ENCODE data around the gene FERMT2.

FERMT2 gene, protein sequence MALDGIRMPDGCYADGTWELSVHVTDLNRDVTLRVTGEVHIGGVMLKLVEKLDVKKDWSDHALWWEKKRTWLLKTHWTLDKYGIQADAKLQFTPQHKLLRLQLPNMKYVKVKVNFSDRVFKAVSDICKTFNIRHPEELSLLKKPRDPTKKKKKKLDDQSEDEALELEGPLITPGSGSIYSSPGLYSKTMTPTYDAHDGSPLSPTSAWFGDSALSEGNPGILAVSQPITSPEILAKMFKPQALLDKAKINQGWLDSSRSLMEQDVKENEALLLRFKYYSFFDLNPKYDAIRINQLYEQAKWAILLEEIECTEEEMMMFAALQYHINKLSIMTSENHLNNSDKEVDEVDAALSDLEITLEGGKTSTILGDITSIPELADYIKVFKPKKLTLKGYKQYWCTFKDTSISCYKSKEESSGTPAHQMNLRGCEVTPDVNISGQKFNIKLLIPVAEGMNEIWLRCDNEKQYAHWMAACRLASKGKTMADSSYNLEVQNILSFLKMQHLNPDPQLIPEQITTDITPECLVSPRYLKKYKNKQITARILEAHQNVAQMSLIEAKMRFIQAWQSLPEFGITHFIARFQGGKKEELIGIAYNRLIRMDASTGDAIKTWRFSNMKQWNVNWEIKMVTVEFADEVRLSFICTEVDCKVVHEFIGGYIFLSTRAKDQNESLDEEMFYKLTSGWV

DNA sequence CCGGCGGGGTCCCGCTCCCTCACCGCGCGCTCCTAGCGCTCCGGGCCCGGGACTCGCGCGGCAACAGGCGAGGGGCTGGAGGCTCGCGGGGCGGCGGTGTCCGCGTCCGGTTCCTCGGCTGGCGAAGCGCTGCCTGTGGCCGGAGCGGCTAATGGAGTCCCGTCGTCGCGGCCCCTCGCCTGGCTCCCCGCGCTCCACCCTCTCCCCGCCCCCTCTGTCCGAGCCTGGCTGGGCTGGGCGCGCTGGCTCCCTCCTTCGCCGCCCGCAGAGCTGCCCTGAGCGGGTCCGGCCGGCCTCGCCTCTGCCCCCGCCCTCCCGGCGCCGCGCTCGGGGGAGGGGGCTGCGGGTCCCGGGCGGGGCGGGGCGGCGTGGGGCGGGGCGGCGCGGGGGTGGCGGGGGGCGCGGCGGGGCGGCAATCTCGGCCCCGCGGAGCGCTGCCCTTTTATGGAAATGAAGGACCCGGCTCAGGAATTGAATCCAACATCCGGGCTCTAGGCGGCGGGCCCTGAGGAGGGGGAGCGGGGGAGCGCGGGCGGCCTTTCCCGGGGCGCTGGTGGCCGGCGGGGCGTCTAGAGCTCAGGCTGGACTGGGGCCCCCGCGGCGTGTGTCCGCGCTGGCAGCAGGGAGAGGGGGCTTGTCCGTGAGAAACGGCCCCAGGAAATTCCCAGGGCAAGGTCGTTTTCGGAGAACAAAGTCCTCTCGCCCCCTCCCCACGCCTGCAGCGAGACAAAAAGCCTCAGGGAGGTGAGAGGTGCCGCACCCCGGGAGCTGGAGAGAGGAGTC is at the start of gene FERMT2:
TSS of gene FERMT2 (minus strand) at position 153 of the 783 bp plus-strand sequence. CDS start 482 bp downstream, outside the sequence.
- no peak for DNase-seq

DNA sequence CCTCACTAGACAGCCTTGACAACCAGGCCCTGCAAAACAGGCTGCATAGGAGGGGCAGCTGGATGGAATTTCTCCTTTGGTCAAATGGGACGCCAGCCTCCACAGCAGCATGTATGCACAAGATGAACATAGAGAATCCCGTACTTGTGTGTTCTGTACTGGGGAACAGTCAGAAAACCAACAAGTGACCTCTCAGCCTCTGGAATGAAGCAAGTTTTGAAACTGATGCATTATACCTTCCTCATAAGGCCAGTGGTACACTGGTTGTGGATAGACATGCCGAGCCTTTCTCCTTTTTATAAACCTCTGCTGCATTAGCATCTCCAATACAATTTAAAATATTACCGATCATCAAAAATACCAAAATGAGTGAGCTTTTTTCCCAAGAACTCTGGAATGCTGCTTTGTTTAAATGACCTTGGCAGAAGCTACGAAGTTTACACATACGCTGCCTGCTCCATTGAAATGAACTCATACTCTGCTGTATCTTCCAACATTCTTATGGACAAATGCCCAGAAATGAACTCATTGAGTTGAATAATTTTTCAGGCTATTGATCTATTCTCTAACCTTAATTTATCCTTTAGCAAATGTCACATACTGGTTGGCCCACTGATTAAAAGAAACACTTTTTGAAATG is 47.6 kb upstream of the FERMT2 start:
- DNase-seq = no peak

DNA sequence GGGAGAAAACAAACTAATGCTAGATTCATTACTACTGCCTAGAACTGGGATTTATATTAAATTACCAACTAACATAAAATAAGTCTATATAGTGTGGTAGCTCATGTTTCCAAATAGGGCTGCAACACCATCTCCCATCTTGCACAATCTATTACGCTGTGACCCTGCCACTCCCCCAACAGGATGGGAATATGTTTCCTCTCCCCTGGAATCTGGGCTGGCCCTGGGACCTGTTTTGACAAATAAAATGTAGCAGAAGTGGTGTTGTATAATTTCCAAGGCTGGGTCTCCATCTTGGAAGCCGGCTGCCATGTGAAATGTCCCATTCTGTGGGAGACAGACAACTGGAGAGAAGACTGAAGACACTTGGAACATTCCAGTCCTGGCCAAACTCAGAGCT is 45.6 kb upstream of the FERMT2 start:
- DNase-seq = no peak

DNA sequence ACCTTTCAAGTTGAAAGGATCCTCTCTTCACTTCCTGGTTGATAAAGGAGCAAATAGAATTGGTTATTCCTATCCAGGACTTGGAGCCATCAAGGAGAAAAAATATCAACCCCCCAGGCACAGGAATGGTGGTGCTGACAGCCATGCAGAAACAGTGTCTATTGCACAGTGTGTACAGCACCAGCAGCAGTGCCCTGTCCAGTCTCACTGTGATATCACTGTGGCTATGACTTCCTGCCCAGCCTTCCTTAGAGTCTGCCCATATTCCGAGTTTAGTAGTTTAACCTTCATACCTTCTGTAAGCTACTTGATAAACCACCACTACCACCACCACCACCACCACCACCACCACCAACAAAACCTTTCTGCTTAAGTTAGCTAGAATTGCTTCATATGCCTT is 45.1 kb upstream of the FERMT2 start:
- DNase-seq = no peak

DNA sequence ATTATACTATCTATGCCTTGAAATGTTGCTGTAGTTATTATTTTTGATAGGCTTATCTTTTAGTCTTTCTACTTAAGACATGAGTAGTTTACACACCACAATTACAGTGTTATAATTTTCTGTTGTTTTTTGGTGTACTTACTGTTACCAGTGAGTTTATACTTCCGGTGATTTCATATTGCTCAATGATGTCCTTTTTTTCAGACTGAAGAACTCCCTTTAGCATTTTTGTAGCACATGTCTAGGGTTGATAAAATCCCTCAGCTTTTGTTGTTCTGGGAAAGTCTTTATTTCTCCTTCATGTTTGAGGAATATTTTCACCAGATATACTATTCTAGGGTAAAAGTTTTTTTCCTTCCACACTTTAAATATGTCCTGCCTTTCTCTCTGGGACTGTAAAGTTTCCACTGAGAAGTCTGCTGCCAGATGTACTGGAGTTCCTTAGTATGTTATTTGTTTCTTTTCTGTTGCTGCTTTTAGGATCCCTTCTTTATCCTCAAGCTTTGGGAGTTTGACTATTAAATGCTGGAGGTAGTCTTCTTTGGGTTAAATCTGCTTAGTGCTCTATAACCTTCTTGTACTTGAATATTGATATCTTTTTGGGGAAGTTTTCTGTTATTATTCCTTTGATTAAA is 41.5 kb upstream of the FERMT2 start:
- DNase-seq = no peak

DNA sequence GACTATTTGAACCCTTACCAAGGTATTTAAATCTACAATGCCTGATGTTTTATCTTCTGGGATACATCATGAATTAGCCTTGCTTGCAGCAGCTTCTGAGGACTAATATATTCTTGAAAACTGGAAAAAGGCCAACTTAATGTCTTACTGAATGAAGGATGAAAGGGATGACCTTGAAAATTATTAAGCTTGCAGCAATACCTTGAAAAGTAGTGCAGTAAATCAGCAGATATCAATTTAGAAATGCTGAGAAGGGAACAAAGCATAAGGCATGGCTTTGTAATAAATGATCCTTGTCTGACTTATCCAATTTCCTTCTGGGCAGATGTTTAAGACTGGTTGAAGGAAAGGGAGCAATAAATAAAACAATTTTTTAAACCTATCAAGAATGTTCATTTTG is 37.3 kb upstream of the FERMT2 start:
- no peak for DNase-seq

DNA sequence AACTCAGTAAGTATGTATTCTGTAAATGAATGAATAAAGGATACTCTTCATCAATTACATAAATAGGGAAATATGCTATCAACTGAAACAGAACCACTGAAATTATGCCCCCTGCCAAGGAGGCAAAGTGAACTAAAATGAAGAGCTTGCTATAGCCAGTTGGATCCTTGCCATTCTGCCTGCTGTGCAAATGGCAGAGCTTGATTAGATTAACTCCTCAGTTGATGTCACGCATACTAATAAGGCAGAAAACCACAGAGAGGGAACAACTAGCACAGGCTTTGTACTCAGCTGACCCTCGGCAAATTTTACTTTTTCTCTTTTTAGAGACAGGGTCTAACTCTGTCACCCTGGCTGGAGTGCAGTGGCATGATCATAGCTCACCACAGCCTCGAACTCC is 36.7 kb upstream of the FERMT2 start:
- no peak for DNase-seq

DNA sequence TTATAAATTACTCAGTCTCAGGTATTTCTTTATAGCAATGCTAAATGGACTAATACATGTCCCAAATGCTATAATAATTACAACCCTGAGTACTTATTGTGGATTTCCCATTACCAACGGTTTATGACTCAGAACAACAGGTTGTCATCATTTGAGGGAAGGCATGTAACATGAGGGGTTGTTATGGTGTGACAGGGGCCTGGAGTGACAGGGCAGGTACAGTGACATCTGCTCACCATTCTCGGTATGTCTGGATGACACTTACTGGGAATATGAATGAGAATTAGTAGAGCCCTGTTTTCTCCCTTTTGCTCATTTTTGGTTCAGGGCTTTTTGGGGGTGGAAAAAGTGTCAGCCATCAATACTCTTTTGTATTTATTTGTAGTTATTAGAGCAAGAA is 36.2 kb upstream of the FERMT2 start:
- no peak for DNase-seq

DNA sequence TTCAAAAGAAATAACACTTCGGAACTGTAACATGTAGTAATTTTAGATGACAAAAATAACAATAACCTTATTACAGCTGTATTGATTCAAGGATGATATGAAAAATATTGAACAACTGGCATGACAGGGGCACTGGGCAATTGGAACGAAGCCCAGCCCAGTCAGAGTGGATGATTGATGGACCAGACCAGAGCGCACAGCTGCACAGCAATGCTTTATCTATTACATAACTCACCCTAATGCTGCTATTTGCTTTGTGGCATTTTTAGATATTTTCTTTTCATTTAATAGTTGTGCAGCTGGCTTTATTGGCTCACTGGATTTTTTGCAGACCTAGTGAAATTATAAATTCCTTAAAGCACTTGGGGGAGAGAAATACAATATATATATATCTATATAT is 26.9 kb upstream of the FERMT2 start:
- DNase-seq = no peak

DNA sequence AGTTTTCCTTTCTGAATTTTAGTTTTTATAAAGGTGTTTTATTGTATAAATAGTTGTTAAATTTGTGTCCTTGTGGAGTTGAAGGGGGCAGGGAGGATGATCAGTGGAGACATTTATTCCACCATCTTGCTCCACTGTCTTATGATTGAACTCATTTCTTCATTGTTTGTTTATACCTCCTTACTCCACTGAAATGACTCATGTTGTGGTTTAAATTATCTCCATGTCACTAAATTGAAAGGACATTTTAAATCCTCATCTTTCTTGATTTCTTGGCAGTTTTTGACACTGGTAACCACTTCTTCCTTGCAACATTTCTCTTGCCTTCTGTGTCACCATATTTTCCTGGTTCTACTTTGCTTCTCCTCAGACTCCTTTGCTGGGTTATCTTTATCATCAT is 23.6 kb upstream of the FERMT2 start:
- DNase-seq = no peak

DNA sequence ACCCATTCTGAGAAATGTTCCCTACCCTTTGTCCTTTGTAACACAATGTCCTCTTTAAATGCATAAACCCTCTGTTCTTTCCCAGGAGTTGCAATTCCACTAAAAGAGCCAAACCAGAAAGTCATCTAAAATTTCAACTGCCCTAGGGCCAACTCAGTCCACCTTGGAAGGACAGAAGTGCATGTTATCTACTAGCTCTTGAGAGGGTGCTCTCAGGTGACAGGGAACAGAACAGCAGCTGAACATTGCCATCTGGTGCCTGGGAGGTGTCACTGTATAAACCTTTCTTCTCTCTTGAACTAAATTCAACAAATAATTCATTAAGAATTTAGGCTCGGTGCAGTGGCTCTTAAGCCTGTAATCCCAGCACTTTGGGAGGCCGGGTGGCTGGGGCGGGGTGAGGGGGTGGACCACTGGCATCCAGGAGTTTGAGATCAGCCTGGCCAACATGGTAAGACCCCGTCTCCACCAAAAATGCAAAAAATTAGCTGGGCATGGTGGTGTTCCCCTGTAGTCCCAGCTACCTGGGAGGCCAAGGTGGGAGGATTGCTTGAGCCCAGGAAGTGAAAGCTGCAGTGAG is 10.3 kb upstream of the FERMT2 start:
- peak; percentile 73 to 82 for DNase-seq

DNA sequence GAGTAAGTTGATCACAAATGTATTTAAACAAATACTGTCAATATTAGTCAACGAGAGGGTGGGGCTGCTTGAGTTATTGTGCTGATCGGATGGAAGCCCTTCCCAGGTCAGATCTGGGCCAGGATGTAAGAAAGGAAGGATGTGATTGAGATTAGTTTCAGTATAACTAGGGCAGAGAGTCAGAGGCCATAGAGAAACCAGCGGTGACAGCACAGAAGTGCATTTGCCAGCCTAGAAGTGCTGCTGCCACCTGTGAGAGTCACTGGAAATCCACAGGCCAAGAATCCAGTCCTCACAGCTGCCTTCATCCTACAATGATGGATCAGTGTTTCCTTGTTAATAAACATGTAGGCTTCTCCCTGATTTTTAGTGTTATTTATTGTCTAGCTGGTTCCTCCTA is 9.8 kb upstream of the FERMT2 start:
- DNase-seq = no peak

DNA sequence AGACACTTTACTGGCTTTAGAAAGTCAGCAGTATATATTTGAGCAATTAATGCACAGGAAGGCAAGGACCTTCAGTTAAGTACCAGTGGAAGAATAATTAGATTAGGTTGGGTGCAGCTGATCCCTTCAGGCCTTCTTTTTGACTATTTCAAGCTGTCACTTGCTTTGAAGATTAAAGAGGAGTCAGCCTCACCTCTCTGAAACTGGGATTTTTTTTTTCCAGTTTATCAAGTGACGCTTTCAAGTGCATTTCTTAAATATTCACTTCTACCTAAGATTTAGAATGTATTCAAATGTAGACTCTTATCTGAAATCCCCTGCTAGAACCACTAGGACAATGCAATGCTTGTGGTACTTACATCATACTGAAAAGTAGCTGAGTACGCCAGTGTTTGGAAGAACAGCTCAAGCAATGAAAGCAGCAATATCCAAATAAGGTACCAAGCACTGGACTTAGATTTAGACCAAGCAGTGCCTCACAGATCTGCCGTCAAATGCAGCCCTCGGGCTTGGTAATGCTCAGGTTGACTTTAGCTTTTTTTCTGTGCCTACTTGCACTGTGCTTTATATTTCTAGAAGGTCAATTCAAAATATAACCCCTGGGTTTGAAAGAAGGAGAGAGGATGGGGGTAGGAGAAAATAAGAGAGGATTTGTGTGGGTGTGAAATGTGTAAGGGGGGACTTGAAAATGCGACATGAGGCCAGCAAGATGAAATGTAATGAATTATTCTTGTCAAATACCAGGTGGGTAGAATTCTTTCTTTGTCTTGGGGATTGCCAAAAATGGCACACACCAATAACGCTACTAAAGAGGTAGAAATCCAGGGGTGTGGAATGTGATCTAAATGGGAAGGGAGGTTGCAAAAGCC is 3.7 kb upstream of the FERMT2 start:
- DNase-seq = no peak

DNA sequence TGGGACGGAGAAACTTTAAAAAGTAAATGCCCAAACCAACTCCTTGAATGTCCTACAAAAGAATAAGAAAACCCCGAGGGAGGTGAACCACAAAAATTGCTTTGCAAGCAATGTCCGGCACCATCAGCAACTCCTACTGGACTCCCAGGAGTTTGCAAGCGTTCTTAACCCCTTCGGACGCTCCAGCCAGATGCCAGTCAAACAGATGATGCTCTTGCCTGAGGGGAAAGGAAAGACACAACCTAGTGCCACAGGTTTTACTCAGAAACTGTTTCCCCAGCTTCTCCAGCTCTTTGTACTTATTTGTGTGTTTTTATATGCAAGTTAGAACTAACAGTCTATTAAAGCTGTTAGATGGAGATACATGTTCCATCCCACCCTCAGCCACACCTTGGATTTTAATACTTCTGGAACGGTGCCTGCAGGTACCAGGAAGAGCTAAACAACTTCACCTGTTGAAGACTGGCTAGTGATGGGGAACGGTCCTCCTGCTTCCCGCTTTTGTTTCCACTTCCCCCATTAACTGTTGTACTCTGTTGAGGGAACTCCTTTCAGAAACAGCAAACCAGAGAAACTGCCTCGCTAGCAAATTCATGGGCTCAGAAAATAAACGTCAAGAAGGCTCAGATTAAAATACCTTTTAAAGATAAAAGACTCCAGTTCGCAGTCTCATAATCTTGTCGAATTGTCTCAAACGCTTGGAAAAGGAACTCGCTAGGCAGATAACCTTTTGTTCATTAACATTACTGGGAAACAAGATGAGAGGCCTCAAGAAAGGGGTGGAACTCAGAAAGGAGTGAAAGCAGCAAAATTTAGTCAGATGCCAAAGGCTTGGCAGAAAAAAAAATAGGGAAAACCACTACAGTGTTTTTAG is 1.1 kb upstream of the FERMT2 start:
- DNase-seq = no peak

DNA sequence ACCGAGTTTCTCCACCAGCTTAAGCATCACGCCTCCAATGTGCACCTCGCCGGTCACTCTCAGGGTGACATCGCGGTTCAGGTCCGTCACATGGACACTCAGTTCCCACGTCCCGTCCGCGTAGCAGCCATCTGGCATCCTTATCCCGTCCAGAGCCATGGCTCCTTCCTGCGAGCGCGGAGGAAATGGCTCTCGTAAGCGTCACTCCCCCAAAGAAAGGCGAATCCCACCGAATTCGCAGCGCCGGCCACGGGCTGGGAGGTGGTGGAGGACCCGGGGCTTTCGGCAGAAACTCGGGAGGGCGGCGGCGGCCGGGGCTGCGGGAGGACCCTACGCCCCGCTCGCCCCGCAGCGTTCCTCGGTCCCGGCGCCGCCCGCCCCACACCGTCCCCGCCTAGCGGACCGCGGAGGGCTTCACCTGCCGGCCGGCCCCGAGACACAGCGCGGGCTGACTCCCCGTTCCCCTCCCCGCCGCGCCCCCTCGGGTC is 396 bp downstream of the FERMT2 start:
- DNase-seq = no peak

DNA sequence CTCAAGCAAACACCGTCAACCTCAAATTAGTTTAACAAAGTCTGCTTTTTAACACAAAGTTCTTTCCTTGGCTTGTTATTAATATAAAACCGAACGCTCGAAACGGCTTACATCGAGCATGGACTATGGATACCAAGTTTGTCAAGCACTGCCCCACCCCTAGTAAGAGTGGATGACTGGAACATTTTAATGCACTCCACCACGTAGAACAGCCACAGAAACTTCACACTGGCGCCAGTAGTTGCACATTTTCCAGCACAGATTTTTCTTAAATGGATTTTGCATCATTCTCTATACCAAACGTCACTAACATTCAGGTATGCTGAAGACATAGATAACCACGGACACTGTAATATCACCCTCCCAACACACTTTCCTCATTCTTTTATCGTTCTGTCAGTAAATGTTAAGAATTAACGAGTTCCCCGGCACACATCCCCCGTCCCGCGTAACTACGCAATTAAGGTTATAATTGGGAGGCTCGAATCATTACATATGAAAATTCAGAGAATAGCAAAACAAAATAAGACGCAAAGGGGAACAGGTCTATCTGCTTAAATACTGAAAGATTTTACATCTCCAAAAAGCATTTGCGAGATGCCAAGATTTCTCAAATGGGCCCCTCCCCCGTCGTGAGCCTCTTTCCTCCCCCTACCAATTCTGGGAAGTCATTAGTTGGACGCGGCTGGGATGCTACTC is 990 bp downstream of the FERMT2 start:
- no peak for DNase-seq

DNA sequence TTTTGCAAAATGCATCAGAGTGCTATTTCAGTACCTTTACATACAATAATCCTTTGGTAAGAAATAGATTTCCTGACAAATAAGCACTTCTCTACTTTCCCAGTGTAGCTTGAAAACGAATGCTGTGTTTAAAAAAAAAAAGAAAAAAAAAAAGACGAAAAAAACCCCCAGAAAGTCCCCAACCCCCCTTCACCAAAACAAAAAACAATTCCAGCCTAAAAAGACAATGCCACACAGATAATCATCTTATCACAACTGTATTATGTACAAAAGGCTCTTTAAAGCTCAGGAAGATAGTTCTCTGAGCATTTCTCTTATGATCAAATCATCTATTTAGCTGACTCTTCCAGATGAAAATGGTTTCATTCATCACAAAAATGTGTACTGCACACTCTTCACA is 1.6 kb downstream of the FERMT2 start:
- no peak for DNase-seq

DNA sequence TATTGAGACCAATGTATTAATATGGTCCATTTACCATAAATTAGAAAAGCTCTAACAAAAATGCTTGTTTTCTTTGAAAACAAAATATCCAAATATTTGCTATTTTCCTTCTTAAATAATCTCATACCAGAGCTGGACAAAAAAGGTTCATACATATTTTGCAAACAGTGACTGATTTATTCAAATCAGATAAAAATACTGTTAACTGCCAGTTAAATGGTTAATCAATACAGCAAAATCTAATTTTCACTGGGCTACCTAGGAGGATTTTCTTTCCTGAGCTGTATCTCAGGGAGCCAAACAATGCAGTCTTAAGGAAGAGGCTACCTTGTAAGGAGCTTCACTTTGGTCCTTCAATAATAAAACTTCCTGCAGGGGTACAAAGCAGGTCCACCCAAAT is 2.0 kb downstream of the FERMT2 start:
- DNase-seq = no peak

DNA sequence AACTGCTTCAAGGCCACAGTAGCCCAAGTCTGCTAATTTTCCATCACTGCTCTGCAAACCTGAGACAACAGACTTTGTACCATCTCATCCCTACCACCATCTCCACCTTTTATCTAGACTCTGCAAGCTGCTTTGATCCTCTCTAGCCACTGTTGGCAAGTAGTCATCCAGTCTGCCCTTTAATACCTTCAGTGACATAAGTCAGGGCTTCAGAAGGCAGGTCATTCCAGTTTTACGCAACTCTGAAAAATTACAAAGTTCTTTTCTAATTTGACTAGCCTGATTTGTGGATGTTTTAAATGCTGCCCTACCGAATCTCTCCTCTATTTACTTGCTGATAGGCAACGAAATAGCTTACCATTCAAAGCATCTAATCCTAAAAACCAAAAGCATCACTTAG is 2.8 kb downstream of the FERMT2 start:
- DNase-seq = no peak

DNA sequence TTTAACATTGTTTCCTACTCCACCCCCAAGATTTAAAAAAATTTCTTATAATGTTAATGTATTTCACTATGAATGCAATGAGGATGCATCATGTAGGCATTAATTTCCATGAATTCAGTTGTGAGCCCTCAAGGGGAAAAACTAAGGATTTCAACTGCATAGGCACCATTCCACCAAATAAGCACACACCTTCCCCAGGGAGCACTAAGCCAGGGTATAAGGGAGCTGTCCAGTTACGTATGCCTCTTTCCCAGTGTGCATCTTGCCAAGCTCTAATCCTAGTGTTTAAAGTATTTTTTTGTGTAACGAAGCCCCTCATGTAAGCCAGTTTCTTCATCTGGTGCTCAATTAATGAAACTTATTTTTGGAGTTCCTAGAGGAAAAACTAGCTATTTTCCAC is 6.6 kb downstream of the FERMT2 start:
- DNase-seq = no peak

Data from Kasumi-1 (cell line).